ENCODE measurements around the gene VWC2. TPM values are rescaled to one million over a fixed set of nuclear protein-coding genes. Genes with fewer than 3 reads are reported as not detected.

Gene VWC2
- total RNA-seq, 1 donor from 2014 or later = not detected

- Mint-ChIP-seq H3K36me3 (ENCODE audit: low read depth) (no peaks in the 10 kb centered on the region), H3K4me3 (no peak overlapping the region), H3K4me1 (peaks cover 9% of the 10 kb centered on the region), H3K9me3 (no peaks in the 10 kb centered on the region), H3K27ac (no peak overlapping the region), H3K27me3 (peaks cover 53% of the 10 kb centered on the region)
- intact Hi-C loops (cut with micrococcal nuclease) = no loop called here
- no peak for DNase-seq
- ChIA-PET CTCF (no interaction called here), POLR2A (interaction anchor here (0.5 kb wide), 1 partner anchor 127 kb away, joined by 6 read pairs; no protein-coding TSS in a partner anchor)
- TF ChIP-seq CTCF (IDR thresholded peaks at IDR 0.05) = no peak
- ATAC-seq (ENCODE audit: low read depth) = no peak
These were observed 1.9 kb downstream of the VWC2 start for GRCh38 chr7:49775065-49775948.

GRCh38 chr7:49775949-49776443 is 2.6 kb downstream of the VWC2 start:
- ATAC-seq (ENCODE audit: low read depth) (no peak), DNase-seq (no peak)
- Mint-ChIP-seq H3K4me3 (no peak overlapping the region), H3K27me3 (peaks cover 48% of the 10 kb centered on the region), H3K36me3 (ENCODE audit: low read depth) (no peaks in the 10 kb centered on the region), H3K4me1 (peaks cover 9% of the 10 kb centered on the region), H3K9me3 (no peaks in the 10 kb centered on the region), H3K27ac (no peak overlapping the region)
- no peak for TF ChIP-seq CTCF (IDR thresholded peaks at IDR 0.05)
- ChIA-PET CTCF (no interaction called here), POLR2A (interaction anchor here (0.5 kb wide), 1 partner anchor 127 kb away, joined by 6 read pairs; no protein-coding TSS in a partner anchor)
- intact Hi-C loops (cut with micrococcal nuclease) = no loop called here

GRCh38 chr7:49776994-49777393 is 3.6 kb downstream of the VWC2 start:
- H3K27me3 Mint-ChIP-seq = peaks cover 41% of the 10 kb centered on the region

GRCh38 chr7:49778731-49779270 is 5.4 kb downstream of the VWC2 start:
- H3K27ac Mint-ChIP-seq = no peak overlapping the region
- no peaks in the 10 kb centered on the region for H3K36me3 Mint-ChIP-seq (ENCODE audit: low read depth)
- H3K9me3 Mint-ChIP-seq = no peaks in the 10 kb centered on the region
- intact Hi-C loops (cut with micrococcal nuclease) = no loop called here
- no peak overlapping the region for H3K4me3 Mint-ChIP-seq
- H3K4me1 Mint-ChIP-seq = peaks cover 2% of the 10 kb centered on the region
- no peak for TF ChIP-seq CTCF (IDR thresholded peaks at IDR 0.05)
- ChIA-PET POLR2A (no interaction called here), CTCF (no interaction called here)
- no peak for DNase-seq
- no peak for ATAC-seq (ENCODE audit: low read depth)
- H3K27me3 Mint-ChIP-seq = peaks cover 32% of the 10 kb centered on the region

More at GRCh38 chr7:49776994-49777393, 3.6 kb downstream of the VWC2 start:
- no peak overlapping the region for H3K27ac Mint-ChIP-seq
- no peak overlapping the region for H3K4me3 Mint-ChIP-seq
- ChIA-PET CTCF (no interaction called here), POLR2A (no interaction called here)
- no peak for TF ChIP-seq CTCF (IDR thresholded peaks at IDR 0.05)
- H3K36me3 Mint-ChIP-seq (ENCODE audit: low read depth) = no peaks in the 10 kb centered on the region
- no peak for DNase-seq
- peaks cover 9% of the 10 kb centered on the region for H3K4me1 Mint-ChIP-seq
- no peak for ATAC-seq (ENCODE audit: low read depth)
- no peaks in the 10 kb centered on the region for H3K9me3 Mint-ChIP-seq
- intact Hi-C loops (cut with micrococcal nuclease) = no loop called here

- H3K4me3 Mint-ChIP-seq = no peak overlapping the region
- H3K27ac Mint-ChIP-seq = no peak overlapping the region
- H3K4me1 Mint-ChIP-seq = no peaks in the 10 kb centered on the region
- intact Hi-C loops (cut with micrococcal nuclease) = no loop called here
- ChIA-PET CTCF (no interaction called here), POLR2A (no interaction called here)
- H3K9me3 Mint-ChIP-seq = no peaks in the 10 kb centered on the region
- DNase-seq = no peak
- ATAC-seq (ENCODE audit: low read depth) = no peak
- peaks cover 28% of the 10 kb centered on the region for H3K27me3 Mint-ChIP-seq
- TF ChIP-seq CTCF (IDR thresholded peaks at IDR 0.05) = no peak
- H3K36me3 Mint-ChIP-seq (ENCODE audit: low read depth) = no peaks in the 10 kb centered on the region
These were observed 7.5 kb downstream of the VWC2 start for GRCh38 chr7:49780953-49781352.
